Measurements from ENCODE around the gene ESRRA.
A peak's percentile ranks its signal among the peaks of the same experiment; 100 is the strongest.

Gene ESRRA

DNA sequence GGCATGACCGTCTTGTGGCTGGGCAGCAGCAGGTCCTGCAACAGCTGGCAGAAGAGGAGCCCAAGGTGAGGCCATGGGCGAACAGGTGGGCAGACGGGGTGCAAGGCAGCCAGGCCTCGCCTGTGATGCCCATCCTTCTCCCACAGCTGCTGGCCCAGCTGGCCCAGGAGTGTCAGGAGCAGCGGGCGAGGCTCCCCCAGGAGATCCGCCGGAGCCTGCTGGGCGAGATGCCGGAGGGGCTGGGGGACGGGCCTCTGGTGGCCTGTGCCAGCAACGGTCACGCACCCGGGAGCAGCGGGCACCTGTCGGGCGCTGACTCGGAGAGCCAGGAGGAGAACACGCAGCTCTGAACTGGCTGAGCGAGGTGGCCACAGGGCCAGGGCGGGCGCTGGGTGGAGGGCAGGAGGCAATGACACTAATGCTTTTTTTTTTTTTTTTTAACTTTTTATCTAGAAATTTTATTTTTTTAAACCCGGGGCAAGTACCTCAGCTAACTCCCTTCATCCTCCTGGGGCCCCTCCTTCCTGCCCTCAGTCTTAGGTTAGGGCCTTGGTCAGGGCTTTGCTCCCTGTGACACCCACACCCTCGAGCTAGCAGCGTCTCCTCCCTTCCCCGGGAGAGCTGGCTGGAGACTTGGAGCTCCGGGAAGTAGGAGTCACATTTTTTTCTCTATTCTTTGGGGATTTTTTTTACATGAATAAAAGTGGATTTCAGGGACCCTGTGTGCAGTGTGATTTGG, 37.9 kb upstream of the ESRRA start:
- H3K4me3 Mint-ChIP-seq: no peak overlapping the region
- H3K36me3 Mint-ChIP-seq (ENCODE audit: low read depth): peaks cover 13% of the 10 kb centered on the region
- no peaks in the 10 kb centered on the region for H3K27me3 Mint-ChIP-seq (ENCODE audit: low read depth)
- no peaks in the 10 kb centered on the region for H3K9me3 Mint-ChIP-seq
- H3K27ac Mint-ChIP-seq: no peak overlapping the region
- H3K4me1 Mint-ChIP-seq (ENCODE audit: low read depth): peaks cover 20% of the 10 kb centered on the region

- Mint-ChIP-seq H3K4me3 (peak overlapping the region; percentile 89), H3K27me3 (ENCODE audit: low read depth) (no peaks in the 10 kb centered on the region), H3K9me3 (no peaks in the 10 kb centered on the region), H3K27ac (peak overlapping the region; percentile 99), H3K4me1 (ENCODE audit: low read depth) (peaks cover 21% of the 10 kb centered on the region), H3K36me3 (ENCODE audit: low read depth) (peaks cover 10% of the 10 kb centered on the region)
Observed at GRCh38 chr11:64268025-64268892, 37.1 kb upstream of the ESRRA start.

DNA sequence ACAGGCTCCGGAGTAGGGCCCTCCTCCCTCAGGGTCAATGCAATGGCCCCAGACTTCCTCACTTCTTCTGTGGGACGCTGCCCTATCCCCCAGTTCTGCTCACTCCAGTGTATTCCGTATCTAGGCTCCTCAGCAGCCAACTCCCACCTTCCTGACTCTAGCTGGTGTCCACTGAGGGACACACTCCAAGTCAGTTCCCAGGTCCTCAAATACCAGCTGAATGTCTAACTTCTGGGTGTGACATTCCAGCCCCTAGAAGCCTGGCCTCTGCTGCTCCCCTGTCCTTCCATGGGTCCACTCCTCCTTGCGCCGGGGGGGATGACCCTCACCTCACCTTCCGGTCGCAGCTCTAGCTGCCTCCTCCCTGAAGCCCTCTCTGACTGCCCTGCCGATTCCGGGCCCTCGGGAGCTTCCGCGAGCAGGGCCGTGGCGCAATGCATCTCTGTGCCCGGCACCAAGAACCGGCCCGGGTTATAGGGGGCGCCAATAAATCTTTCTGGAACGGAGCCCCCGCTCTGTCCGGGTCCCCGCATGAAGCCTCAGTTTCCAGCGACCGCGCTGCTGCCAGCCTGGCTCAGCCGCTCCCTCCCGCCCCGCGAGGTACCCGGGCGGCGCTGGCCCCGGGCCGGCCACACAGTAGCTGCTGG, 36.3 kb upstream of the ESRRA start:
- Mint-ChIP-seq H3K36me3 (ENCODE audit: low read depth) (peaks cover 9% of the 10 kb centered on the region), H3K4me1 (ENCODE audit: low read depth) (peaks cover 23% of the 10 kb centered on the region), H3K4me3 (peak overlapping the region; percentile 89), H3K9me3 (no peaks in the 10 kb centered on the region), H3K27ac (peak overlapping the region; percentile 99), H3K27me3 (ENCODE audit: low read depth) (no peaks in the 10 kb centered on the region)

DNA sequence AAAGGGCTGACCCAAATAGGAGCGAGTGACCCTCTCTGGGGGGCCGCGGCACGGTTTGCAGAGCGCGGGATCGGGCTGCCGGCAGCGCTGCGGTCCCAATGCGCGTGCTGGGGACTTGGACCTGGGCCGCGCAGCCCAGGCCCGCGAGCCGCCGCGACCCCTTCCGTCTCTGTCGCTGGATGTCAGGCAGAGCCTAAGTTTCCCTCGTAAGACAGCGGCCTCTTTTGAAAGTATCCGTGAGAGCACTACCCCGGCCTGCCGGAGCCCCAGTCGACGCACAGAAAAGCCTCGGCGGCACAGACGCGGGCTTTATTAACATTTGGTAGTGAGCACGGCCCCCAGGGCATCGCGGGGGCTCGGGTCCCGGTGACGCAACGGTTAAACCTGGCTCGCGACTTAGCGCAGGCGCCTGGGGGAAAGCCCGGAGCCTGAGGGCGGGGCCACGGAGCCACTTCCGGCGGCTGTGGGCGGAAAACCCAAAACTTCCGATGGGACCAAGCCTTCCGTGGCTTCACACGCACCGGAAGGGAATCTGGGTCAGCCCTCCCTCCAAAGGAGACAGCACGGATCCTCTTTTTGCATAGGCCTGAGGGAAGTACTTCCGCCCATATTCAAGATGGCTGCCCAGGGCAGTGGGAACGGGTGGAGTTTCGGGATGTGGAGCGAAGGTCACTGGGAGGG, 35.6 kb upstream of the ESRRA start:
- Mint-ChIP-seq H3K27ac (peak overlapping the region; percentile 99), H3K9me3 (no peaks in the 10 kb centered on the region), H3K4me3 (peak overlapping the region; percentile 89), H3K4me1 (ENCODE audit: low read depth) (peaks cover 23% of the 10 kb centered on the region), H3K36me3 (ENCODE audit: low read depth) (peaks cover 9% of the 10 kb centered on the region), H3K27me3 (ENCODE audit: low read depth) (no peaks in the 10 kb centered on the region)

DNA sequence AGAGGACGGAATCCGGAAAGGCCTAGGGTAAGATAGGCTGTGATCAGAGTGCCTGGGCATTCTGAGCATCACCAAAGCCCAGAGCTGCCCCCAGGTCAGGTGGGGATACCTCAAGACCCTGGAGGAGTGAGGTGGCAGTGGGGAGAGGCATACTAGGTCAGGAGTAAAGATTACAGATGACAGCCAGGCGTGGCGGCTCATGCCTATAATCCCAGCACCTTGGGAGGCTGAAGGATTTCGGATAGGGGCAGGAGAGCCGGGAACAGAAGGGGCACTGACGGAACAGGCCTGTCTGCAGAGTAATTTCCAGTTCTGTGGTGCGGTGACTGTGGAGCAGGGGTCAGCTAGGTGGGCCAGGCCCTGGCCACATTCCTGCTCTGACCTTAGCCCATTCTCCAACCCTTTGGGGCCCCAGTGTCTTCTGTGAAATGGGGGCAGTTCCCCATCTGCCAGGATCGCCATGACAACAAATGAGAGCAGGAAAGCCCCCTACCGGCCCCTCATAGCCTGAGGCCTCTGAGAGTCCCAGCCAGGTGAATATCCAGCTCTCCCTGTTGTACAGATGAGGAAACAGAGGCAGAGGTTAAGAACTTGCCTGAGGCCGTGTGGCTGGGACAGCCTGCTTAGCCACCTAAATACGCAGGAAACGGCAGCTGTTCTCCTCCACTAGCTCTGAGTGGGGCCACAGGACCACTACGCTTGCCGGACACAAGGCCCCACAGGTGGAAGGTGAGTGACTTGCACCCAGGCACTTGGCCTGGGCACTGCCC, 30.1 kb upstream of the ESRRA start:
- Mint-ChIP-seq H3K4me1 (ENCODE audit: low read depth) (peaks cover 10% of the 10 kb centered on the region), H3K4me3 (no peak overlapping the region), H3K9me3 (no peaks in the 10 kb centered on the region), H3K36me3 (ENCODE audit: low read depth) (peaks cover 6% of the 10 kb centered on the region), H3K27me3 (ENCODE audit: low read depth) (no peaks in the 10 kb centered on the region), H3K27ac (no peak overlapping the region)

DNA sequence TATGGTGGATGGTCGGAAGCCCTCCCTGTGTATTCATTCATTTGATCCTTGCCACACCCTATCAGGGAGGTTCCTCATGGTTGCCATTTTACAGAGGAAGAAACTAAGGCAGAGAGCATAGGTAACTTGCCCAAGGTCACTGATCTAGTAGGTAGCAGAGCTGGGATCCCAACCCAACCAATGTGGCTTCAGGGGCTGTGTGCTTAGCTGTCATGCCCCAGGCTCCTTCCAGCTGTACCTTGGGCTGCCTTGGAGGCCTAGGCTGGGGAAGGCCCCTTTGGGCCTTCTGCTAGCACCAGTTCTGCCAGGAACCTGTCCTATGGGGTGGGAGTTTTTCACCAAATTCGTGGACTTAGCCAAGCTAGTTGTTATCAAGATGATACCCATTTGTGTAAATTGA, 29.5 kb upstream of the ESRRA start:
- Mint-ChIP-seq H3K4me3 (no peak overlapping the region), H3K4me1 (ENCODE audit: low read depth) (peaks cover 9% of the 10 kb centered on the region), H3K27me3 (ENCODE audit: low read depth) (no peaks in the 10 kb centered on the region), H3K36me3 (ENCODE audit: low read depth) (peaks cover 6% of the 10 kb centered on the region), H3K27ac (no peak overlapping the region), H3K9me3 (no peaks in the 10 kb centered on the region)

GRCh38 chr11:64276653-64277431, 28.5 kb upstream of the ESRRA start:
- Mint-ChIP-seq H3K4me3 (no peak overlapping the region), H3K27me3 (ENCODE audit: low read depth) (no peaks in the 10 kb centered on the region), H3K9me3 (no peaks in the 10 kb centered on the region), H3K36me3 (ENCODE audit: low read depth) (peaks cover 11% of the 10 kb centered on the region), H3K4me1 (ENCODE audit: low read depth) (peaks cover 10% of the 10 kb centered on the region), H3K27ac (no peak overlapping the region)

DNA sequence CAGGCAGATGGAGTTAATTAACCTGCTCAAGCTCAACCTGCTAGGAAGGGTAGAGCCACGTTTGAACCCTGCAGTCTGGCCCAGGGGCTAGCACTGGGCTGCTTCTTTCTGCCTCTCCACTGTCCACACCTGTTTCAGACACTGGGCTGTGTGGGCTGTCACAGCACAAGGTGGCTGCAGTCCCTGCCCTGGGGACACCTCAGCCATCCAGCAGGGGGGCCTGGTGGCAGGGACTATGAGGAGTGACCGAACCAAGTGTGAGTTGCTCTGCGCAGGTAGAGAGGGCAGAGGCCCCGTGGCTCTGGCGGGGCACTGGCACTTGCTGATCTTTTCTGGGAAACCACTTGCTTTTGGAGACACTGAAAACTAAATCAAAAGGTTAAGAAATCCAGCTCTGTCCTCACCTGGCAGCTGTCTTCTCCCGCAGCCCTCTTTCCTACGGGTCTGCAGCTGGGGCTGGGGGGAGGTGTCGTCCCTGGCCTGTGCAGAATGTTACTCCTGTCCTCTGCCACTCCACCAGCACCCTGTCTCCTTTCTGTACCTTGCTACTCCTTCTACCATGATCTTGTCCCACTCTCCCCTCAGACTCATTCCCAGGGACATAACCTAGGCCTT, 26.6 kb upstream of the ESRRA start:
- Mint-ChIP-seq H3K27me3 (ENCODE audit: low read depth) (no peaks in the 10 kb centered on the region), H3K4me1 (ENCODE audit: low read depth) (peaks cover 7% of the 10 kb centered on the region), H3K27ac (no peak overlapping the region)

DNA sequence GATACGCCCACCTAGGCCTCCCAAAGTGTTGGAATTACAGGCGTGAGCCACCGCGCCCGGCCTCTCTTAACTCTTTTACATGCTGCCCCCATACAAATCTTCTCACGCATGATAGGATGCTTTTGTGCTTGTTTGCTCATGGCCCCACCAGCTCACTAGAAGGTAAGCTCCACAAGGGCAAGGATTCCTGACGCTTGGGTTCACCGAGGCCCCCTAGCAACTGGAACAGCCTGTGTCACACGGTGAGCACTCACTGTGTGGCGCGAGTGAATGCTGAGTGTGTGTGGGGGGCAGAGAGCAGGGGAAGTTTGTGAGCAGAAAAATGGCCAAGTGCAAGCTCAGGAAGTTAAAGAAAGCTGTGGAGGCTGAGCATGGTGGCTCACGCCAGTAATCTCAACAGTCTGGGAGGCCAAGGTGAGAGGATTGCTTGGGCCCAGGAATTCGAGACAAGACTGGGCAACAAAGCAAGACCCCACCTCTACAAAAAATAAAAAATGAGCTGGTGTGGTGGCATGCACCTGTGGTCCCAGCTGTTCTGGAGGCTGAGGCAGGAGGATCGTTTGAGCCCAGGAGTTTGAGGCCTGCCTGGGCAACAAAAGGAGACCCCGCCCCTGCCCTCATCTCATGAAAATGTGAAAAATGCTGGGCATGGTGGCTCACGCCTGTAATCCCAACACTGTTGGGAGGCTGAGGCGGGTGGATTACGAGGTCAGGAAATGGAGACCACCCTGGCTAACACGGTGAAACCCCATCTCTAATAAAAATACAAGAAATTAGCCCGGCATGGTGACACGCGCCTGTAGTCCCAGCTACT, 23.2 kb upstream of the ESRRA start:
- H3K36me3 Mint-ChIP-seq (ENCODE audit: low read depth): peaks cover 9% of the 10 kb centered on the region
- peaks cover 14% of the 10 kb centered on the region for H3K4me1 Mint-ChIP-seq (ENCODE audit: low read depth)
- no peaks in the 10 kb centered on the region for H3K9me3 Mint-ChIP-seq
- no peaks in the 10 kb centered on the region for H3K27me3 Mint-ChIP-seq (ENCODE audit: low read depth)
- no peak overlapping the region for H3K27ac Mint-ChIP-seq
- peak overlapping the region; percentile 4 for H3K4me3 Mint-ChIP-seq

More for the DNA sequence above, 26.6 kb upstream of the ESRRA start:
- no peak overlapping the region for H3K4me3 Mint-ChIP-seq
- no peaks in the 10 kb centered on the region for H3K9me3 Mint-ChIP-seq
- H3K36me3 Mint-ChIP-seq (ENCODE audit: low read depth): peaks cover 9% of the 10 kb centered on the region

DNA sequence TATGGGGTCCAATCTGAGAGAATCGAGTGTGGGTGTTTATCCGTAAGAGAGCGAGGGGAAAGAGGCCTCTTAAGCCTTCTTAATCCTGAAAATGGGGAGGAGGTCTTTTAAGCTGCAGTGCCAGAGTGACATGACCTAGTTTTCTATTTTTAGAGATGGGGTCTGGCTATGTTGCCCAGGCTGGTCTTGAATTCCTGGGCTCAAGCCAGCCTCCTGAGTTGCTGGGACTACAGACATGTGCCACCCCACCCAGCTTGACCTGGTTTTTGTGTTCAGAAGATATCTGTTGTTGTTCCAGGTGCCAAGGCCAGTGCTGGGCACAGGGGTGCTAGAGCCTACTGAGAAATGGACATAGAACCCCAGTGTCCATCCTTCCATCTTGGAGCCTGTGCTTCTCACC, 22.2 kb upstream of the ESRRA start:
- H3K27ac Mint-ChIP-seq: peak overlapping the region; percentile 72
- H3K36me3 Mint-ChIP-seq (ENCODE audit: low read depth): peaks cover 9% of the 10 kb centered on the region
- no peaks in the 10 kb centered on the region for H3K9me3 Mint-ChIP-seq
- peaks cover 14% of the 10 kb centered on the region for H3K4me1 Mint-ChIP-seq (ENCODE audit: low read depth)
- H3K4me3 Mint-ChIP-seq: peak overlapping the region; percentile 54
- no peaks in the 10 kb centered on the region for H3K27me3 Mint-ChIP-seq (ENCODE audit: low read depth)

DNA sequence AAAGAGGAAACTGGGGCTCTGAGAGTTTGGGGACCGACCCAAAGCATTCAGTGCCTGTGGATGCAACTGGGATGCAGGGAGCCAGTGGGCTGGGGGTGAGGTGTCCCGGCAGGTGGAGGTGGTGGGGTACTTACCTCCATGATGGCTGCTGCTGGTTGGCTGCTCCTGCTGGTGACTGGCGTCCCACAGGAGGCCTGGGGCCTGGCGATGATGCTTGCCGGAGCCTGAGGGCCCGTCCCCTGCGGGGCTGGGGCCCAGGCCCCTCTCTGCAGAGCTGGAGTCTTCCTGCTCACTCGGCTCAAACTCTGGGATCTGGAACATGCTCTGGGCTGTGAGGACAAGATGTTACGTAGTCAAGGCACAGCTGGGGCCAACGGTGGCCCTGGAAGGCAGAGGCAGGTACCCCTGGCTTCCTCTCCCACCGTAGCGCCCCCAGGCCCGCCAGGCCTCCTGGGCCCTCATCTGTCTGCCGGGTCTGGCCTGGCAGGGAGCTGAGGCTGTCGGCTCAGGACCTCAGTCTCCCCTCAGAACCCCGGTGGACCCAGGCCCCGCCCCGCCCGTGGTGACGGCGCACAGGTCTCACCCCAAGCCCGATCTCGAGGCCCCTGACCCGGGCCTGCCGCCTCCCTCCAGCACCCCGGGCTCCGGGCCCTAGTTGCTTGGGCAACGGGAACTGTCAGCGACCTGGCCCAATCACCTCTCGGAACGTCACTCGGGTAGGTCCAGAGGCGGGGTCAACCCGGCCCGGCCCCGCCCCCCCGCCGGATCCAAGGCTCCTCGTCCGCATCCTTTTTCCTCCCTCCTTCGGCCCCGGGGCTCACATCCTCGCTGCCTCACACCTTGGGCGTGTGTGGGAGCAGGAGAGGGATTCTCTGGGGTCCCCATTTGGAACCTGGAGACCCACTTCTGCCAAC, 21.0 kb upstream of the ESRRA start, which contains the start of gene BAD:
Gene BAD (minus strand): TSS at position 618 of the 914 bp plus-strand sequence. CDS start 297 bp downstream, at position 321.
- H3K36me3 Mint-ChIP-seq (ENCODE audit: low read depth): peaks cover 5% of the 10 kb centered on the region
- H3K27ac Mint-ChIP-seq: peak within 1 kb of the TSS; percentile 93
- no peaks in the 10 kb centered on the region for H3K9me3 Mint-ChIP-seq
- H3K4me1 Mint-ChIP-seq (ENCODE audit: low read depth): peaks cover 14% of the 10 kb centered on the region
- peak within 1 kb of the TSS; percentile 90 for H3K4me3 Mint-ChIP-seq
- no peaks in the 10 kb centered on the region for H3K27me3 Mint-ChIP-seq (ENCODE audit: low read depth)
